Measurements from ENCODE around the gene GGN. TPM values are rescaled to one million over a fixed set of nuclear protein-coding genes. Genes with fewer than 3 reads are reported as not detected.

Gene GGN
- total RNA-seq, 1 experiment from 2014 or later: 1.5 TPM

- Histone ChIP-seq H4K5ac (ENCODE audit: insufficient read length, low read depth, low read length) (no peak overlapping the region), H2BK12ac (ENCODE audit: insufficient read length, low read depth, low read length) (no peak overlapping the region), H2AFZ (ENCODE audit: low read length) (no peak overlapping the region), H3K23me2 (ENCODE audit: insufficient read length, low read depth, low read length, poor library complexity, severe bottlenecking) (peaks cover 6% of the 10 kb centered on the region), H4K91ac (ENCODE audit: insufficient read length, low read depth, low read length) (no peak overlapping the region), H3K4ac (ENCODE audit: low read depth, low read length) (no peak overlapping the region), H3K27me3 (ENCODE audit: insufficient read depth, low read length) (peaks cover 14% of the 10 kb centered on the region; the same call in 1 of the 2 replicates), H3K23ac (ENCODE audit: insufficient read length, low read depth, low read length) (no peak overlapping the region), H3K4me1 (ENCODE audit: insufficient read depth, low read length) (no peaks in the 10 kb centered on the region), H3K9me3 (ENCODE audit: control insufficient read depth, low read depth, low read length) (no peaks in the 10 kb centered on the region), H3K27ac (ENCODE audit: insufficient read length, low read depth, low read length) (no peak overlapping the region), H3K79me2 (ENCODE audit: insufficient read depth, low read length) (no peaks in the 10 kb centered on the region), H3K18ac (ENCODE audit: insufficient read length, low read depth, low read length) (no peak overlapping the region), H4K8ac (replicated peaks; ENCODE audit: insufficient read length, low read depth, low read length) (no peak overlapping the region), H3K56ac (ENCODE audit: insufficient read length, low read depth, low read length) (no peak overlapping the region), H2BK120ac (ENCODE audit: low read depth, low read length, poor library complexity, severe bottlenecking) (no peak overlapping the region), H3K14ac (ENCODE audit: insufficient read depth, low read length) (no peak overlapping the region; the same call in 1 of the 2 replicates), H4K20me1 (ENCODE audit: control insufficient read depth, insufficient read depth, insufficient read length) (no peaks in the 10 kb centered on the region), H2BK20ac (ENCODE audit: low read depth, low read length, poor library complexity, severe bottlenecking) (no peak overlapping the region), H2AK5ac (ENCODE audit: insufficient read length, low read length) (no peak overlapping the region), H3K9ac (ENCODE audit: extremely low read depth, insufficient read length, low read length) (no peak overlapping the region), H2BK15ac (ENCODE audit: low read depth, low read length) (no peak overlapping the region), H2BK5ac (ENCODE audit: insufficient read length, low read length) (no peak overlapping the region), H3T11ph (ENCODE audit: low read length) (no peak overlapping the region), H3K4me2 (ENCODE audit: insufficient read depth, insufficient read length, low read length) (no peak overlapping the region), H3K79me1 (ENCODE audit: insufficient read depth, low read depth, low read length, poor library complexity, severe bottlenecking) (no peaks in the 10 kb centered on the region)
- Mint-ChIP-seq H3K4me1 (peaks cover 10 to 21% of the 10 kb centered on the region in 2 experiments), H3K4me3 (no peak overlapping the region), H3K27me3 (ENCODE audit: low read depth) (peaks cover 69% of the 10 kb centered on the region), H3K36me3 (ENCODE audit: insufficient read depth in 1 of 3, low read depth in 3 of 3) (no peaks in the 10 kb centered on the region; a peak in 1 of 7 replicates), H3K27ac (peak overlapping the region in 1 of 3 experiments; percentile 35; a peak in 1 of 7 replicates), H3K9me3 (no peaks in the 10 kb centered on the region)
- no peak for TF ChIP-seq CTCF (conservative IDR thresholded peaks at IDR 0.05)
- no peak for DNase-seq
- no CpG with 5 or more reads among the region's 5 CpGs for WGBS (ENCODE audit: extremely low coverage, insufficient read length, low lambda C conversion rate)
Observed at GRCh38 chr19:38358071-38358470, 29.8 kb downstream of the GGN start.

All from H9 (cell line).